Left lung (tissue), 10 donors: ENCODE data around the gene MICU1. TPM values are rescaled to one million over a fixed set of nuclear protein-coding genes. Genes with fewer than 3 reads are reported as not detected.
A peak's percentile ranks its signal among the peaks of the same experiment; 100 is the strongest.

Experiments
- ATAC-seq: fragments of 200-7000 bp; cut with Tn5 transposase; one replicate; pipeline ENCODE4 v1.9.1; 2020; ENCODE audit warnings: moderate library complexity
- DNase-seq, 4 donors: peaks; one replicate each; pipeline ENCODE4 v3.0.0-alpha.2; 2013 to 2020
- H3K27ac ChIP-seq, 2 donors: fragments of 200-600 bp; sonication (generic) in 1 of 2; one replicate each; pipeline versions ENCODE4 v1.5.0 to v1.8.0; 2020 to 2021
- H3K27me3 ChIP-seq, 2 donors: fragments of 200-600 bp; sonication (generic) in 1 of 2; one replicate each; pipeline versions ENCODE4 v1.5.0 to v1.8.0; 2020 to 2021
- H3K36me3 ChIP-seq, 2 donors: fragments of 200-600 bp; sonication (generic) in 1 of 2; one replicate each; pipeline versions ENCODE4 v1.5.0 to v1.8.0; 2020 to 2021
- H3K4me1 ChIP-seq, 2 donors: fragments of 200-600 bp; one replicate each; pipeline ENCODE4 v1.8.0; 2021
- H3K4me3 ChIP-seq, 2 donors: fragments of 200-600 bp; sonication (generic) in 1 of 2; one replicate each; pipeline versions ENCODE4 v1.5.0 to v1.8.0; 2020 to 2021; ENCODE audit warnings: mild to moderate bottlenecking in 1 of 2
- H3K9me3 ChIP-seq, 2 donors: fragments of 200-600 bp; sonication (generic) in 1 of 2; one replicate each; pipeline versions ENCODE4 v1.5.0 to v1.8.0; 2020 to 2021
- CTCF ChIP-seq, 2 donors: fragments of 200-600 bp; sonication (generic) in 1 of 2; IDR thresholded peaks; one replicate each; pipeline versions ENCODE4 v1.5.0 to v1.8.0; 2021; ENCODE audit warnings: antibody characterized with exemption in 2 of 2
- intact Hi-C, 2 donors: fragments of 100-400 bp; cut with DNase I; formaldehyde crosslinking; loops; one replicate each; pipeline versions ENCODE4 v1.11.2 to v1.14.2; 2022
- polyA plus RNA-seq, 6 donors: library from polyadenylated mRNA; unstranded; fragments of 120-200 nt; gene quantifications; one replicate each; pipeline ENCODE4 v1.2.1, GENCODE V29; 2013; ENCODE audit not compliant: insufficient read length in 6 of 6
- total RNA-seq, 2 donors: library from RNA; stranded (reverse); fragmentation: NEBNext Ultra II Directional; extraction: Animal tissue kit (Norgen Biotek cat#: 25700); gene quantifications; one replicate each; pipeline ENCODE4 v1.2.1, GENCODE V29; 2021
- donor health status: DM: no; HTN: yes; CAD: no.
- donor health status: DM: no; HTN: no; CAD: no.

MICU1 gene
- total and polyA plus RNA-seq, 8 donors = 49.8 to 67.4 (median 56.0) TPM

- TF ChIP-seq CTCF (IDR thresholded peaks at IDR 0.05) = no peak
- Histone ChIP-seq H3K9me3 (no peaks in the 10 kb centered on the region), H3K36me3 (no peaks in the 10 kb centered on the region), H3K27ac (no peak overlapping the region), H3K4me3 (no peak overlapping the region), H3K4me1 (no peaks in the 10 kb centered on the region), H3K27me3 (no peaks in the 10 kb centered on the region)
- DNase-seq (no peak), ATAC-seq (no peak)
- intact Hi-C loops = no loop called here
Measured at GRCh38 chr10:72588266-72588665, 37.6 kb downstream of the MICU1 start.

GRCh38 chr10:72587568-72587967 lies 38.3 kb downstream of the MICU1 start:
- DNase-seq = no peak
- no peak overlapping the region for H3K27ac ChIP-seq
- TF ChIP-seq CTCF (IDR thresholded peaks at IDR 0.05) = no peak
- H3K36me3 ChIP-seq = no peaks in the 10 kb centered on the region
- H3K9me3 ChIP-seq = no peaks in the 10 kb centered on the region
- no peaks in the 10 kb centered on the region for H3K4me1 ChIP-seq
- intact Hi-C loops = no loop called here
- no peak for ATAC-seq
- no peak overlapping the region for H3K4me3 ChIP-seq
- H3K27me3 ChIP-seq = no peaks in the 10 kb centered on the region

- Histone ChIP-seq H3K9me3 (no peaks in the 10 kb centered on the region), H3K4me3 (no peak overlapping the region), H3K36me3 (no peaks in the 10 kb centered on the region), H3K27ac (no peak overlapping the region), H3K27me3 (no peaks in the 10 kb centered on the region), H3K4me1 (peaks cover 0 to 5% of the 10 kb centered on the region in 2 donors)
- DNase-seq (no peak), ATAC-seq (no peak)
- no peak for TF ChIP-seq CTCF (IDR thresholded peaks at IDR 0.05)
- intact Hi-C loops = no loop called here
Measured at GRCh38 chr10:72574636-72575035, 51.2 kb downstream of the MICU1 start.

GRCh38 chr10:72573079-72573478 lies 52.8 kb downstream of the MICU1 start:
- DNase-seq (no peak), ATAC-seq (no peak)
- H3K36me3 ChIP-seq = no peaks in the 10 kb centered on the region
- H3K4me1 ChIP-seq = peaks cover 0 to 7% of the 10 kb centered on the region in 2 donors
- no peak for TF ChIP-seq CTCF (IDR thresholded peaks at IDR 0.05)
- no peak overlapping the region for H3K27ac ChIP-seq
- H3K4me3 ChIP-seq = no peak overlapping the region
- intact Hi-C loops = no loop called here
- no peaks in the 10 kb centered on the region for H3K9me3 ChIP-seq
- H3K27me3 ChIP-seq = no peaks in the 10 kb centered on the region

- no peaks in the 10 kb centered on the region for H3K9me3 ChIP-seq
- intact Hi-C loops = no loop called here
- ATAC-seq (peak; percentile 16), DNase-seq (no peak)
- peaks cover 0 to 26% of the 10 kb centered on the region in 2 donors for H3K4me1 ChIP-seq
- H3K36me3 ChIP-seq = peaks cover 0 to 9% of the 10 kb centered on the region in 2 donors
- H3K27me3 ChIP-seq = no peaks in the 10 kb centered on the region
- peak overlapping the region in 1 of 2 donors; percentile 67 for H3K27ac ChIP-seq
- peak in 1 of 2 donors; percentile 30 for TF ChIP-seq CTCF (IDR thresholded peaks at IDR 0.05)
- H3K4me3 ChIP-seq = no peak overlapping the region
Measured at GRCh38 chr10:72567889-72568640, 57.8 kb downstream of the MICU1 start.
